Measurements from ENCODE around the gene CARS2. TPM values are rescaled to one million over a fixed set of nuclear protein-coding genes. Genes with fewer than 3 reads are reported as not detected.

Gene CARS2
- total RNA-seq, 1 experiment from 2014 or later: 41.9 TPM

- H2AFZ ChIP-seq (ENCODE audit: low read length): no peak overlapping the region
- no peak overlapping the region for H3K27ac ChIP-seq (ENCODE audit: insufficient read length, low read depth, low read length)
- H3K4ac ChIP-seq (ENCODE audit: low read depth, low read length): no peak overlapping the region
- no peak overlapping the region for H4K5ac ChIP-seq (ENCODE audit: insufficient read length, low read depth, low read length)
- no peak overlapping the region for H2BK5ac ChIP-seq (ENCODE audit: insufficient read length, low read length)
- H2BK120ac ChIP-seq (ENCODE audit: low read depth, low read length, poor library complexity, severe bottlenecking): no peak overlapping the region
- peaks cover 18% of the 10 kb centered on the region for H3K9me3 ChIP-seq (ENCODE audit: control insufficient read depth, low read depth, low read length)
- H4K8ac ChIP-seq (replicated peaks; ENCODE audit: insufficient read length, low read depth, low read length): no peak overlapping the region
- Mint-ChIP-seq H3K4me1 (peaks cover 10 to 11% of the 10 kb centered on the region in 2 experiments), H3K4me3 (no peak overlapping the region), H3K9me3 (peaks cover 29 to 34% of the 10 kb centered on the region in 2 experiments), H3K27me3 (ENCODE audit: low read depth) (peaks cover 3% of the 10 kb centered on the region; the same call in 1 of the 2 replicates), H3K27ac (no peak overlapping the region), H3K36me3 (ENCODE audit: insufficient read depth in 1 of 3, low read depth in 3 of 3) (peaks cover 13 to 35% (median 30%) of the 10 kb centered on the region in 3 experiments)
- H3K79me1 ChIP-seq (ENCODE audit: insufficient read depth, low read depth, low read length, poor library complexity, severe bottlenecking): no peaks in the 10 kb centered on the region
- H3T11ph ChIP-seq (ENCODE audit: low read length): no peak overlapping the region
- H3K27me3 ChIP-seq (ENCODE audit: insufficient read depth, low read length): no peaks in the 10 kb centered on the region
- H3K56ac ChIP-seq (ENCODE audit: insufficient read length, low read depth, low read length): no peak overlapping the region
- 0 out of 2 replicates have a peak, but pooled peaks cover 2% of the 10 kb centered on the region for H3K4me1 ChIP-seq (ENCODE audit: insufficient read depth, low read length)
- H3K23me2 ChIP-seq (ENCODE audit: insufficient read length, low read depth, low read length, poor library complexity, severe bottlenecking): no peaks in the 10 kb centered on the region
- no peaks in the 10 kb centered on the region for H4K20me1 ChIP-seq (ENCODE audit: control insufficient read depth, insufficient read depth, insufficient read length)
- H2BK12ac ChIP-seq (ENCODE audit: insufficient read length, low read depth, low read length): no peak overlapping the region
- no peak overlapping the region for H2AK5ac ChIP-seq (ENCODE audit: insufficient read length, low read length)
- H3K14ac ChIP-seq (ENCODE audit: insufficient read depth, low read length): no peak overlapping the region
- H3K79me2 ChIP-seq (ENCODE audit: insufficient read depth, low read length): no peaks in the 10 kb centered on the region
- no peak for DNase-seq
- no peak overlapping the region for H3K18ac ChIP-seq (ENCODE audit: insufficient read length, low read depth, low read length)
- no CpG with 5 or more reads among the region's 1 CpG for WGBS (ENCODE audit: extremely low coverage, insufficient read length, low lambda C conversion rate)
- no peak overlapping the region for H2BK20ac ChIP-seq (ENCODE audit: low read depth, low read length, poor library complexity, severe bottlenecking)
- no peak overlapping the region for H3K23ac ChIP-seq (ENCODE audit: insufficient read length, low read depth, low read length)
- no peak for TF ChIP-seq CTCF (conservative IDR thresholded peaks at IDR 0.05)
- no peak overlapping the region for H4K91ac ChIP-seq (ENCODE audit: insufficient read length, low read depth, low read length)
- no peak overlapping the region for H2BK15ac ChIP-seq (ENCODE audit: low read depth, low read length)
- no peak overlapping the region for H3K4me2 ChIP-seq (ENCODE audit: insufficient read depth, insufficient read length, low read length)
- H3K9ac ChIP-seq (ENCODE audit: extremely low read depth, insufficient read length, low read length): no peak overlapping the region
Measured at GRCh38 chr13:110746438-110746837, 40.5 kb upstream of the CARS2 start.
